Measurements from ENCODE around the gene TRIM63.

Gene TRIM63

GRCh38 chr1:26079960-26080814 lies 12.8 kb upstream of the TRIM63 start:
- in situ Hi-C loops (cut with MboI; ENCODE audit: low pct_unique_long_range_greater_than_20kb, low sequenced_read_pairs, unreplicated experiment) = no loop called here
- no peak for DNase-seq (ENCODE audit: low spot score)
- TF ChIP-seq, protein P1, sequence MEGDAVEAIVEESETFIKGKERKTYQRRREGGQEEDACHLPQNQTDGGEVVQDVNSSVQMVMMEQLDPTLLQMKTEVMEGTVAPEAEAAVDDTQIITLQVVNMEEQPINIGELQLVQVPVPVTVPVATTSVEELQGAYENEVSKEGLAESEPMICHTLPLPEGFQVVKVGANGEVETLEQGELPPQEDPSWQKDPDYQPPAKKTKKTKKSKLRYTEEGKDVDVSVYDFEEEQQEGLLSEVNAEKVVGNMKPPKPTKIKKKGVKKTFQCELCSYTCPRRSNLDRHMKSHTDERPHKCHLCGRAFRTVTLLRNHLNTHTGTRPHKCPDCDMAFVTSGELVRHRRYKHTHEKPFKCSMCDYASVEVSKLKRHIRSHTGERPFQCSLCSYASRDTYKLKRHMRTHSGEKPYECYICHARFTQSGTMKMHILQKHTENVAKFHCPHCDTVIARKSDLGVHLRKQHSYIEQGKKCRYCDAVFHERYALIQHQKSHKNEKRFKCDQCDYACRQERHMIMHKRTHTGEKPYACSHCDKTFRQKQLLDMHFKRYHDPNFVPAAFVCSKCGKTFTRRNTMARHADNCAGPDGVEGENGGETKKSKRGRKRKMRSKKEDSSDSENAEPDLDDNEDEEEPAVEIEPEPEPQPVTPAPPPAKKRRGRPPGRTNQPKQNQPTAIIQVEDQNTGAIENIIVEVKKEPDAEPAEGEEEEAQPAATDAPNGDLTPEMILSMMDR (IDR thresholded peaks at IDR 0.05; ENCODE audit: extremely low read depth, insufficient read depth, missing control alignments) = no peak

DNA sequence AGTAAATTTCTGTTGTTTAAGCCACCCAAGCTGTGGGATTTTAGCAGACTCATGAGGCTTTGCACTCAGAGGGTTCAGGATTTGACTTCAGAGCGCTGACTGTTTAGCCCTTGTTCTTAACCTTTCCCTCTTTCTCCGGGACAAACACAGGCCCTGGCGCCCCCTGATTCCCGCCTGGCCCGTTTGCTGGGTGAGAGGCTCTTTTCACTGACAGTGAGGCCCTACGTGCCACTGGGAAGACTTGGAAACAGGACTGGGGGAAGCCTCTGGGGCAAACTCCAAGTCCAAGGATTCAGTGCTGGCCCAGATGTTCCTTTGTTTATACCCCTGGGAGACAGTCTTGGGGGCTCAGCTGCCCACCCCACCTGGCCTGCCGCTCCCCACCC lies 11.7 kb upstream of the TRIM63 start:
- in situ Hi-C loops (cut with MboI; ENCODE audit: low pct_unique_long_range_greater_than_20kb, low sequenced_read_pairs, unreplicated experiment) = no loop called here
- TF ChIP-seq, protein P1 (IDR thresholded peaks at IDR 0.05; ENCODE audit: extremely low read depth, insufficient read depth, missing control alignments) = no peak
- no peak for DNase-seq (ENCODE audit: low spot score)

DNA sequence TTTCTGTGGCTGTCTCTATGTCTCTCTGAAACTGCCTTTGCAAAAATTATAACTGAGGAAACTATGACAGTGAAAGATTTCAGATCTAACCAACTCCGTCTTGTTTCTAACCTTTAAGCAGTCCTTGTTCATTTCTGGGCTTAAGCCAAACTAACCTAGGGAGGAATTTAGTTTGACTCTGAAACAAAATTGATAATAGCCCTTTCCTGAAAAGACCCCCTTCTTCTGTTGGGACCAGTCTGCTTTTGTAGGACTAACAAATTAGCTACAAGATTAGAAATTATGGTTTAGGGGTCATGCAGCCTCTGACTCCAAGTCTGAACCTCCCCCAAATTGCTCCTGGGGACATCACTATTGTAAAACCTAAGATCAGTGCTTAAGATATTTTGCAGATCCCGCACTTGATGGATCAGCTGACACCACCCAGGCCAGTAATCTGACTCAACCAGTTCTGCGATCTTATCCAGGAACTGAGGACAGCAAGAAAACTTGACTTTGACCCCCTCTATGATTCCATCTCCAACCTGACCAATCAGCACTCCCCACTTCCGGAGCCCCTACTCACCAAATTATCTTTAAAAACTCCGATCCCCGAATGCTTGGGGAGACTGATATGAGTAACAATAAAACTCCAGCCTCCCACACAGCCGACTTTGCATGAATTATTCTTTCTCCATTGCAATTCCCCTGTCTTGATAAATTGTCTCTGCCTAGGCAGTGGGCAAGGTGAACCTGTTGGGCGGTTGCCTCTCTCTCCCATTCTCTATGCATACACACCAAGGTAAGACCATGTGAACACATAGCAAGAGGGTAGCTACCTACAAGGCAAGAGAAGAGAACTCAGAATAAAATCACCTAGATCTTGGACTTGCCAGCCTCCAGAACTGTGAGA lies 11.1 kb upstream of the TRIM63 start:
- in situ Hi-C loops (cut with MboI; ENCODE audit: low pct_unique_long_range_greater_than_20kb, low sequenced_read_pairs, unreplicated experiment) = no loop called here
- DNase-seq (ENCODE audit: low spot score) = no peak

DNA sequence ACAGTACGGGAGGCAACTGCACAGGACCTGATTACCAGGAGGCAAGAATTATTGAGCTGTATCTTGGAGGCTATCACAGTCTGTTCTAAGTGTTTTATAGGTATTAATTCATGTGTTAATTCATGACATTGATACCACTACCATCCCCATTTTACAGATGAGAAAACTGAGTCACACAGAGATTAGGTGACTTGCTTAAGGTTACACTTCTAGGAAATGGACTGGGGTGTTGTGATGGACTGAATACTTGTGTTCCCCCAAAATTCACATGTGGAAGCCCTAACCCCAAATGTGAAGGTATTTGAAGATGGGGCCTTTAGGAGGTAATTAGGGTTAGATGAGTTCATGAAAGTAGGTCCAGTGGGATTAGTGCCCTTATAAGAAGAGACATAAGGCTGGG lies 10.1 kb upstream of the TRIM63 start:
- no peak for DNase-seq (ENCODE audit: low spot score)
- in situ Hi-C loops (cut with MboI; ENCODE audit: low pct_unique_long_range_greater_than_20kb, low sequenced_read_pairs, unreplicated experiment) = no loop called here
- TF ChIP-seq, protein P1 (IDR thresholded peaks at IDR 0.05; ENCODE audit: extremely low read depth, insufficient read depth, missing control alignments) = no peak

More for the DNA sequence above, 11.1 kb upstream of the TRIM63 start:
- TF ChIP-seq, protein P1 (IDR thresholded peaks at IDR 0.05; ENCODE audit: extremely low read depth, insufficient read depth, missing control alignments) = no peak

GRCh38 chr1:26075421-26076144 lies 8.2 kb upstream of the TRIM63 start:
- DNase-seq (ENCODE audit: low spot score) = no peak
- TF ChIP-seq, protein P1 (IDR thresholded peaks at IDR 0.05; ENCODE audit: extremely low read depth, insufficient read depth, missing control alignments) = no peak
- in situ Hi-C loops (cut with MboI; ENCODE audit: low pct_unique_long_range_greater_than_20kb, low sequenced_read_pairs, unreplicated experiment) = no loop called here

DNA sequence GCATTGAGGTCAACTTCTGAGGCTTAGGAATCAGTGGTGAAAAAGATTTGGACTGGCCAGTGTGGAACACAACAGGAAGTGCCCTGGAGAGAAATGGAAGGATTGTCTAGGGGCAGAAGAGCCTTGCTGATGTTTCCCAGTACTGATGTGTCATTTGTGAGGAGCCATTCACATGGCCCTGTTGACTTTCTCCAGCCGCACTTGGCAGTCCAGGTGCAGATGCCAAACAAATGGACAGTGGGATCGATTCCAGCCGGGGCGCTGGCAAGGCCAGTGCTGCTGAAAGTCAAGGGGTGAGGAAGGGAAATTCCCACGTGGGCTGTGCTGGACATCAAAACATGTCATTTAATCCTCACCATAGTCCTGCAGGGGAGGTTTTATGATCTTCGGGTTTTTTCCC lies 4.9 kb upstream of the TRIM63 start:
- in situ Hi-C loops (cut with MboI; ENCODE audit: low pct_unique_long_range_greater_than_20kb, low sequenced_read_pairs, unreplicated experiment) = no loop called here
- TF ChIP-seq, protein P1 (IDR thresholded peaks at IDR 0.05; ENCODE audit: extremely low read depth, insufficient read depth, missing control alignments) = no peak

More for the DNA sequence above, 4.9 kb upstream of the TRIM63 start:
- no peak for DNase-seq (ENCODE audit: low spot score)

All from GM13977 (cell line).